Measurements from ENCODE around the gene ZNF81.

ZNF81 gene

GRCh38 chrX:47859686-47860085 lies 23.0 kb downstream of the ZNF81 start:
- H3K79me2 ChIP-seq (ENCODE audit: low read length) = no peaks in the 10 kb centered on the region
- no peaks in the 10 kb centered on the region for H3K4me1 ChIP-seq (ENCODE audit: low read length)
- H3K36me3 ChIP-seq (replicated peaks; ENCODE audit: low read depth, low read length) = peaks cover 2% of the 10 kb centered on the region
- no peak for TF ChIP-seq CTCF (IDR thresholded peaks at IDR 0.05; ENCODE audit: low read depth, low read length)
- no peak for TF ChIP-seq EZH2phosphoT487 (IDR thresholded peaks at IDR 0.05; ENCODE audit: low read depth)
- H3K4me3 ChIP-seq (ENCODE audit: low read length) = no peak overlapping the region
- no peaks in the 10 kb centered on the region for H3K9me3 ChIP-seq (ENCODE audit: insufficient read depth, low read length)
- no peaks in the 10 kb centered on the region for H3K27me3 ChIP-seq (ENCODE audit: low read depth, low read length)
- no peak overlapping the region for H3K27ac ChIP-seq (ENCODE audit: low read length)
- no peak overlapping the region for H2AFZ ChIP-seq (ENCODE audit: low read depth, low read length)
- H3K4me2 ChIP-seq (ENCODE audit: low read length) = no peak overlapping the region
- H3K9ac ChIP-seq (ENCODE audit: low read length) = no peak overlapping the region
- no peaks in the 10 kb centered on the region for H4K20me1 ChIP-seq (ENCODE audit: insufficient read depth, low read length)

- no peaks in the 10 kb centered on the region for H3K79me2 ChIP-seq (ENCODE audit: low read length)
- no peak overlapping the region for H2AFZ ChIP-seq (ENCODE audit: low read depth, low read length)
- TF ChIP-seq CTCF (IDR thresholded peaks at IDR 0.05; ENCODE audit: low read depth, low read length) (no peak), EZH2phosphoT487 (IDR thresholded peaks at IDR 0.05; ENCODE audit: low read depth) (no peak)
- H3K4me1 ChIP-seq (ENCODE audit: low read length) = no peaks in the 10 kb centered on the region
- no peak overlapping the region for H3K9ac ChIP-seq (ENCODE audit: low read length)
- no peak overlapping the region for H3K27ac ChIP-seq (ENCODE audit: low read length)
- H3K4me2 ChIP-seq (ENCODE audit: low read length) = no peak overlapping the region
- peaks cover 5% of the 10 kb centered on the region for H3K36me3 ChIP-seq (replicated peaks; ENCODE audit: low read depth, low read length)
- no peaks in the 10 kb centered on the region for H3K9me3 ChIP-seq (ENCODE audit: insufficient read depth, low read length)
- H3K4me3 ChIP-seq (ENCODE audit: low read length) = no peak overlapping the region
- no peaks in the 10 kb centered on the region for H4K20me1 ChIP-seq (ENCODE audit: insufficient read depth, low read length)
- H3K27me3 ChIP-seq (ENCODE audit: low read depth, low read length) = no peaks in the 10 kb centered on the region
Measured at GRCh38 chrX:47862680-47863079, 26.0 kb downstream of the ZNF81 start.

GRCh38 chrX:47863187-47863586 lies 26.5 kb downstream of the ZNF81 start:
- Histone ChIP-seq H3K27me3 (ENCODE audit: low read depth, low read length) (no peaks in the 10 kb centered on the region), H3K79me2 (ENCODE audit: low read length) (no peaks in the 10 kb centered on the region), H3K4me1 (ENCODE audit: low read length) (no peaks in the 10 kb centered on the region), H3K4me3 (ENCODE audit: low read length) (no peak overlapping the region), H3K9me3 (ENCODE audit: insufficient read depth, low read length) (no peaks in the 10 kb centered on the region), H3K27ac (ENCODE audit: low read length) (no peak overlapping the region), H4K20me1 (ENCODE audit: insufficient read depth, low read length) (no peaks in the 10 kb centered on the region), H3K9ac (ENCODE audit: low read length) (no peak overlapping the region), H3K4me2 (ENCODE audit: low read length) (no peak overlapping the region), H2AFZ (ENCODE audit: low read depth, low read length) (no peak overlapping the region), H3K36me3 (replicated peaks; ENCODE audit: low read depth, low read length) (peaks cover 5% of the 10 kb centered on the region)
- TF ChIP-seq EZH2phosphoT487 (IDR thresholded peaks at IDR 0.05; ENCODE audit: low read depth) (no peak), CTCF (IDR thresholded peaks at IDR 0.05; ENCODE audit: low read depth, low read length) (no peak)

GRCh38 chrX:47864300-47864699 lies 27.6 kb downstream of the ZNF81 start:
- TF ChIP-seq EZH2phosphoT487 (IDR thresholded peaks at IDR 0.05; ENCODE audit: low read depth) = no peak
- no peak for TF ChIP-seq CTCF (IDR thresholded peaks at IDR 0.05; ENCODE audit: low read depth, low read length)
- Histone ChIP-seq H3K4me1 (ENCODE audit: low read length) (no peaks in the 10 kb centered on the region), H2AFZ (ENCODE audit: low read depth, low read length) (no peak overlapping the region), H3K4me3 (ENCODE audit: low read length) (no peak overlapping the region), H3K36me3 (replicated peaks; ENCODE audit: low read depth, low read length) (peaks cover 5% of the 10 kb centered on the region), H3K27ac (ENCODE audit: low read length) (no peak overlapping the region), H3K79me2 (ENCODE audit: low read length) (no peaks in the 10 kb centered on the region), H3K4me2 (ENCODE audit: low read length) (no peak overlapping the region), H3K9ac (ENCODE audit: low read length) (no peak overlapping the region), H3K9me3 (ENCODE audit: insufficient read depth, low read length) (no peaks in the 10 kb centered on the region), H4K20me1 (ENCODE audit: insufficient read depth, low read length) (no peaks in the 10 kb centered on the region), H3K27me3 (ENCODE audit: low read depth, low read length) (no peaks in the 10 kb centered on the region)

Measured in OCI-LY3 (cell line).